MM.1S (cell line): ENCODE results near the gene FLAD1.
A peak's percentile ranks its signal among the peaks of the same experiment; 100 is the strongest.

Experiments
- DNase-seq: peaks from one replicate; pipeline ENCODE4 v3.0.0-alpha.2; 2015
- H2AFZ ChIP-seq: fragments of 300-600 bp; sonication (generic); 2 replicates; pipeline ENCODE4 v1.6.0; 2016; ENCODE audit warnings: antibody characterized with exemption, low read length
- H3F3A ChIP-seq: fragments of 300-600 bp; sonication (generic); 2 replicates; pipeline ENCODE4 v1.6.1; 2016; ENCODE audit warnings: mild to moderate bottlenecking, antibody characterized with exemption, low read length, moderate library complexity, mixed read lengths; ENCODE audit not compliant: insufficient read depth
- H3K27ac ChIP-seq: fragments of 300-600 bp; sonication (generic); 2 replicates; pipeline ENCODE4 v1.5.1; 2016; ENCODE audit warnings: mild to moderate bottlenecking, low read length
- H3K27me3 ChIP-seq: fragments of 300-600 bp; sonication (generic); replicated peaks from 2 replicates; pipeline ENCODE4 v1.6.0; 2016; ENCODE audit warnings: low read length; ENCODE audit not compliant: insufficient read depth
- H3K36me3 ChIP-seq: fragments of 300-600 bp; sonication (generic); replicated peaks from 2 replicates; pipeline ENCODE4 v1.6.1; 2016; ENCODE audit warnings: mild to moderate bottlenecking, low read length, mixed read lengths; ENCODE audit not compliant: insufficient read depth
- H3K4me1 ChIP-seq: fragments of 300-600 bp; sonication (generic); 2 replicates; pipeline ENCODE4 v1.6.1; 2016; ENCODE audit warnings: low read length, mixed read lengths
- H3K4me2 ChIP-seq: fragments of 300-600 bp; sonication (generic); 2 replicates; pipeline ENCODE4 v1.6.0; 2016; ENCODE audit warnings: low read depth, low read length
- H3K4me3 ChIP-seq: fragments of 300-600 bp; sonication (generic); 2 replicates; pipeline ENCODE4 v1.5.1; 2016; ENCODE audit warnings: low read length, mixed read lengths
- H3K79me2 ChIP-seq: fragments of 300-600 bp; sonication (generic); 2 replicates; pipeline ENCODE4 v1.6.1; 2016; ENCODE audit warnings: mixed run types, low read length, mixed read lengths
- H3K9ac ChIP-seq: fragments of 300-600 bp; sonication (generic); 2 replicates; pipeline ENCODE4 v1.6.1; 2016; ENCODE audit warnings: low read length, mixed read lengths
- H3K9me2 ChIP-seq: fragments of 300-600 bp; sonication (generic); replicated peaks from 2 replicates; pipeline ENCODE4 v1.6.1; 2016; ENCODE audit warnings: mild to moderate bottlenecking, low read length, mixed read lengths; ENCODE audit not compliant: insufficient read depth
- H3K9me3 ChIP-seq: fragments of 300-600 bp; sonication (generic); replicated peaks from 2 replicates; pipeline ENCODE4 v1.6.1; 2016; ENCODE audit warnings: mild to moderate bottlenecking, low read length, mixed read lengths; ENCODE audit not compliant: insufficient read depth
- H4K20me1 ChIP-seq: fragments of 300-600 bp; sonication (generic); 2 replicates; pipeline ENCODE4 v1.6.1; 2016; ENCODE audit warnings: mild to moderate bottlenecking, low read length, moderate library complexity, mixed read lengths; ENCODE audit not compliant: insufficient read depth
- CTCF ChIP-seq: fragments of 300-600 bp; sonication (generic); IDR thresholded peaks from 2 replicates; pipeline ENCODE4 v1.5.1; 2016; ENCODE audit warnings: antibody characterized with exemption, low read length, mixed read lengths
- EZH2 ChIP-seq: fragments of 300-600 bp; sonication (generic); optimal IDR thresholded peaks from 2 replicates; pipeline ENCODE3; 2017; ENCODE audit warnings: low read depth, mild to moderate bottlenecking, antibody characterized with exemption, low read length, mixed read lengths
- EZH2phosphoT487 ChIP-seq: fragments of 300-600 bp; sonication (generic); IDR thresholded peaks from 2 replicates; pipeline ENCODE4 v1.6.1; 2018; ENCODE audit warnings: antibody characterized with exemption, low read length

The FLAD1 gene

GRCh38 chr1:155001425-155001674, 18.2 kb downstream of the FLAD1 start:
- Histone ChIP-seq H3K4me2 (peak overlapping the region; percentile 90), H3K9me2 (no peaks in the 10 kb centered on the region), H3K4me3 (peak overlapping the region; percentile 77), H3K4me1 (peaks cover 22% of the 10 kb centered on the region), H2AFZ (peak overlapping the region; percentile 78), H3K27ac (peak overlapping the region; percentile 95), H3K9me3 (no peaks in the 10 kb centered on the region), H3F3A (peaks cover 61% of the 10 kb centered on the region), H3K36me3 (no peaks in the 10 kb centered on the region), H3K79me2 (peaks cover 38% of the 10 kb centered on the region), H4K20me1 (no peaks in the 10 kb centered on the region), H3K9ac (peak overlapping the region; percentile 93), H3K27me3 (no peaks in the 10 kb centered on the region)
- TF ChIP-seq EZH2phosphoT487 (no peak), EZH2 (no peak), CTCF (no peak)
- DNase-seq: no peak

- H3F3A ChIP-seq: peaks cover 62% of the 10 kb centered on the region
- no peaks in the 10 kb centered on the region for H3K9me2 ChIP-seq
- H3K36me3 ChIP-seq: no peaks in the 10 kb centered on the region
- no peaks in the 10 kb centered on the region for H3K27me3 ChIP-seq
- H4K20me1 ChIP-seq: no peaks in the 10 kb centered on the region
- no peaks in the 10 kb centered on the region for H3K9me3 ChIP-seq
- H3K4me2 ChIP-seq: peak overlapping the region; percentile 90
- peaks cover 24% of the 10 kb centered on the region for H3K4me1 ChIP-seq
- DNase-seq: peak; percentile 100
- peaks cover 43% of the 10 kb centered on the region for H3K79me2 ChIP-seq
- peak overlapping the region; percentile 78 for H2AFZ ChIP-seq
- peak overlapping the region; percentile 95 for H3K27ac ChIP-seq
- peak overlapping the region; percentile 93 for H3K9ac ChIP-seq
- TF ChIP-seq EZH2 (no peak), CTCF (peak; percentile 70)
- peak overlapping the region; percentile 77 for H3K4me3 ChIP-seq
Measured at GRCh38 chr1:155001675-155002463, 18.7 kb downstream of the FLAD1 start.

- Histone ChIP-seq H4K20me1 (no peaks in the 10 kb centered on the region), H3K36me3 (no peaks in the 10 kb centered on the region), H3F3A (peaks cover 62% of the 10 kb centered on the region), H3K4me1 (peaks cover 24% of the 10 kb centered on the region), H3K9me3 (no peaks in the 10 kb centered on the region), H3K9me2 (no peaks in the 10 kb centered on the region), H3K9ac (peak within 1 kb of the TSS; percentile 93), H3K79me2 (peaks cover 51% of the 10 kb centered on the region), H3K4me3 (peak within 1 kb of the TSS; percentile 99), H3K27ac (peak within 1 kb of the TSS; percentile 95), H3K27me3 (no peaks in the 10 kb centered on the region), H3K4me2 (peak within 1 kb of the TSS; percentile 90), H2AFZ (peak within 1 kb of the TSS; percentile 78)
- DNase-seq: peak; percentile 47
- TF ChIP-seq CTCF (no peak), EZH2 (no peak), EZH2phosphoT487 (no peak)
Measured at GRCh38 chr1:155002464-155003226, 19.5 kb downstream of the FLAD1 start, which contains the start of gene ZBTB7B. ZBTB7B (plus strand) TSS chr1:155002802; CDS start chr1:155014661, 11,859 bp downstream.
